Osteoblast (primary cell): Measurements from ENCODE around the gene PEG3. TPM values are rescaled to one million over a fixed set of nuclear protein-coding genes. Genes with fewer than 3 reads are reported as not detected.

ENCODE experiments used
- DNase-seq: peaks from one replicate; pipeline ENCODE4 v3.0.0; 2011; ENCODE audit warnings: low spot score, mixed read lengths; ENCODE audit not compliant: insufficient read length; ENCODE audit errors: missing footprints
- H2AFZ ChIP-seq: 2 replicates; pipeline ENCODE4 v1.6.0; 2011; ENCODE audit warnings: mild to moderate bottlenecking, low read length
- H3K27ac ChIP-seq: 2 replicates; pipeline ENCODE4 v1.5.1; 2011; ENCODE audit warnings: mild to moderate bottlenecking, low read depth, low read length, moderate library complexity
- H3K27me3 ChIP-seq: 2 replicates; pipeline ENCODE4 v1.6.0; 2012; ENCODE audit warnings: mild to moderate bottlenecking, control low read depth, inconsistent platforms, low read length, moderate library complexity; ENCODE audit not compliant: insufficient read depth
- H3K36me3 ChIP-seq: 2 replicates; pipeline ENCODE4 v1.5.1; 2011; ENCODE audit warnings: mild to moderate bottlenecking, low read length, control low read depth, moderate library complexity; ENCODE audit not compliant: insufficient read depth
- H3K4me1 ChIP-seq: 2 replicates; pipeline ENCODE4 v1.5.1; 2011; ENCODE audit warnings: mild to moderate bottlenecking, low read length, control low read depth, moderate library complexity; ENCODE audit not compliant: insufficient read depth
- H3K4me2 ChIP-seq: 2 replicates; pipeline ENCODE4 v1.6.0; 2011; ENCODE audit warnings: mild to moderate bottlenecking, low read length; ENCODE audit not compliant: insufficient read depth
- H3K4me3 ChIP-seq: fragments of 200-600 bp; sonication (generic); 3 replicates; pipeline ENCODE4 v1.5.1; 2012; ENCODE audit warnings: mild to moderate bottlenecking, low read length, inconsistent platforms; ENCODE audit not compliant: insufficient read depth
- H3K79me2 ChIP-seq: 2 replicates; pipeline ENCODE4 v1.6.0; 2012; ENCODE audit warnings: mild to moderate bottlenecking, low read length, control low read depth, inconsistent platforms; ENCODE audit not compliant: insufficient read depth
- H3K9me3 ChIP-seq: 2 replicates; pipeline ENCODE4 v1.5.1; 2011; ENCODE audit warnings: low read depth, low read length, control low read depth
- H4K20me1 ChIP-seq: 2 replicates; pipeline ENCODE4 v1.6.0; 2012; ENCODE audit warnings: mild to moderate bottlenecking, low read length, control low read depth; ENCODE audit not compliant: insufficient read depth
- total RNA-seq: library from RNA; depleted of rRNA; stranded (reverse); fragments of >200 nt; gene quantifications from 2 replicates; pipeline ENCODE4 v1.2.3, GENCODE V29; 2012
- TF ChIP-seq, protein P1 (sequence below): IDR thresholded peaks from 2 replicates; pipeline ENCODE4 v1.5.1; 2011; ENCODE audit warnings: mild to moderate bottlenecking, low read depth, low read length, moderate library complexity; ENCODE audit errors: extremely low read depth

Gene PEG3
- total RNA-seq, 1 donor, result 1.8 TPM

DNA sequence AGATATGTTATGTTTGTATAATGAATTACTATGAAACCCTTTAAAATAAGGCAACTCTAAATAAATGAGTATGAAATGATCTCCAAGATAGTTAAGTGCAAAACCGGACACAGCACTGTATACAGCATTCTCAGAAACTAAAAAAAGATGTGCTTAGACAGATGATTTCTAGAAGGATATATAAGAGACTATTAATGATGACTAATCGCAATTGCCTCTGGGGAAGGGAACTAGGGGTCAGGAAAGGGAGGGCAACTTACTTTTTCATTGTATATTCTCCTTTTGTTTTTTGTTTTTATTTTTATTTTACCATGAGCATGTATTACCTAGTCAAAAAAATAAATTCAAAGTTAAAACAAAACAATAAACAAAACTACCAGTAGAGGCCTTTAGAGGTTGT, 12.8 kb downstream of the PEG3 start:
- Histone ChIP-seq H2AFZ (no peak overlapping the region), H3K4me3 (no peak overlapping the region), H3K27me3 (no peaks in the 10 kb centered on the region), H4K20me1 (no peaks in the 10 kb centered on the region), H3K4me2 (no peak overlapping the region), H3K9me3 (no peaks in the 10 kb centered on the region), H3K79me2 (no peaks in the 10 kb centered on the region), H3K36me3 (no peaks in the 10 kb centered on the region), H3K4me1 (no peaks in the 10 kb centered on the region), H3K27ac (no peak overlapping the region)
- TF ChIP-seq, protein P1, sequence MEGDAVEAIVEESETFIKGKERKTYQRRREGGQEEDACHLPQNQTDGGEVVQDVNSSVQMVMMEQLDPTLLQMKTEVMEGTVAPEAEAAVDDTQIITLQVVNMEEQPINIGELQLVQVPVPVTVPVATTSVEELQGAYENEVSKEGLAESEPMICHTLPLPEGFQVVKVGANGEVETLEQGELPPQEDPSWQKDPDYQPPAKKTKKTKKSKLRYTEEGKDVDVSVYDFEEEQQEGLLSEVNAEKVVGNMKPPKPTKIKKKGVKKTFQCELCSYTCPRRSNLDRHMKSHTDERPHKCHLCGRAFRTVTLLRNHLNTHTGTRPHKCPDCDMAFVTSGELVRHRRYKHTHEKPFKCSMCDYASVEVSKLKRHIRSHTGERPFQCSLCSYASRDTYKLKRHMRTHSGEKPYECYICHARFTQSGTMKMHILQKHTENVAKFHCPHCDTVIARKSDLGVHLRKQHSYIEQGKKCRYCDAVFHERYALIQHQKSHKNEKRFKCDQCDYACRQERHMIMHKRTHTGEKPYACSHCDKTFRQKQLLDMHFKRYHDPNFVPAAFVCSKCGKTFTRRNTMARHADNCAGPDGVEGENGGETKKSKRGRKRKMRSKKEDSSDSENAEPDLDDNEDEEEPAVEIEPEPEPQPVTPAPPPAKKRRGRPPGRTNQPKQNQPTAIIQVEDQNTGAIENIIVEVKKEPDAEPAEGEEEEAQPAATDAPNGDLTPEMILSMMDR, result no peak
- no peak for DNase-seq

DNA sequence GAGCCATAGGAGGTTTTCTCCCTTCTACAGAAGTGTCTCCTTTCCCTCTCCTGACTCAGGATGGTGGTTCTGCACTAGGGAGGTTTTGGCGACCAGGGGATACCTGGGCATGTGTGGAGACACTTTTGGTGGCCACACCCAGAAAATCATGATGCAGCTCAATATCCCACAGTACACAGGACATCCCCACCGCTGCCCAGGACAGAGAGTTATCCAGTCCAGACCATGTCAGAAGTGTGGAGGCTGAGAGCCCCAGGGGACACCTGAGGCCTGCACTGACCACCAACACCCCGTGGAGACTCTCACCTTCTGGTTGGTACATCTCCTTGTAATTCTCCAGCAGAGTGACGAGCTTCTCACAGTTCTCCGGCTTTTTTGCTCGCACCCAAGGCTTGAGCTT, 16.6 kb downstream of the PEG3 start:
- H3K27me3 ChIP-seq, result no peaks in the 10 kb centered on the region
- H3K27ac ChIP-seq, result no peak overlapping the region
- TF ChIP-seq, protein P1, result no peak
- no peaks in the 10 kb centered on the region for H3K79me2 ChIP-seq
- H3K9me3 ChIP-seq, result no peaks in the 10 kb centered on the region
- H3K36me3 ChIP-seq, result no peaks in the 10 kb centered on the region
- no peak overlapping the region for H3K4me2 ChIP-seq
- no peak for DNase-seq
- no peak overlapping the region for H3K4me3 ChIP-seq
- no peak overlapping the region for H2AFZ ChIP-seq
- no peaks in the 10 kb centered on the region for H3K4me1 ChIP-seq
- no peaks in the 10 kb centered on the region for H4K20me1 ChIP-seq

DNA sequence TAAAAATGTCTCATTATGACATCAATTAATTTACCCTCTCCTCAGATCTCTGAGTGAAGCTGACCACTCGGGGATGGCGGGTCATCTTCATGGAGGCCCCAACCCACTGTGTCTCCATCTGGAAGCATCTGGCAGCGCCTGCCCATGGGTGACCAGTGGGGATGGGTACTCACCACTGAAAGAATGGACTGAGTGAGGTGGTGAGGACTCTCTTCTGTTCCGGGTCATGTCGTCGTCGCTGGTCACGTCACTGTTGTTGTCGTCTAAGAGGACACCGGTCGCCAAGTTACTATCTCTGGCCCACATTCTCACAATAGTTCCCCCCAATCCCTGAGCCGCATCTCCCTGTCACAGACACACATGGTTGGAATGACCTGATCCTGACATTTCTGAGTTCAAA, 17.1 kb downstream of the PEG3 start:
- TF ChIP-seq, protein P1, result no peak

DNA sequence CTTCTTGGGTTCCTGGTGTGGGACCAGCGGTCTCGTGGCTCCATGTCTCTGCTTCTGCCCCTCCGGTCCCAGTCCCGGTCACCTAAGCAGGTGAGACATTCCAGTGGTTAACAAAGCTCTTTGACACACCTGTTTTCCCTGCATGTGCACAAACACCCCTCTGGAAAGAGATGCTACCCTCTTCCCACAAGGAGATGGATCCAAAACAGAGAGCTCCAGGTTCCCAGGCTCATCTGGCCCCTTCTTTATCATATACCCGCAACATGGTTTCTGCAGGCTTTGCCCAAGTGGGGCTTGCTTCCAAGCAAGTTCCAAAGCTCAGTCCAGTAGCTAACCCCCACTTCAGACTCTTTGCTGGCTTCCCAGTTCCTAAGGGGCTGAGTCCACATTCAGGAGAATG, 17.8 kb downstream of the PEG3 start:
- H4K20me1 ChIP-seq, result no peaks in the 10 kb centered on the region
- no peak overlapping the region for H3K27ac ChIP-seq
- no peak overlapping the region for H3K4me2 ChIP-seq
- no peak overlapping the region for H2AFZ ChIP-seq
- no peaks in the 10 kb centered on the region for H3K79me2 ChIP-seq
- no peaks in the 10 kb centered on the region for H3K9me3 ChIP-seq
- no peak for DNase-seq
- H3K4me1 ChIP-seq, result no peaks in the 10 kb centered on the region
- no peak overlapping the region for H3K4me3 ChIP-seq
- no peaks in the 10 kb centered on the region for H3K36me3 ChIP-seq
- TF ChIP-seq, protein P1, result no peak
- H3K27me3 ChIP-seq, result no peaks in the 10 kb centered on the region

More for the DNA sequence above, 17.1 kb downstream of the PEG3 start:
- Histone ChIP-seq H3K4me2 (no peak overlapping the region), H2AFZ (no peak overlapping the region), H3K27me3 (no peaks in the 10 kb centered on the region), H3K27ac (no peak overlapping the region), H3K4me3 (no peak overlapping the region), H3K9me3 (no peaks in the 10 kb centered on the region), H3K79me2 (no peaks in the 10 kb centered on the region), H3K4me1 (no peaks in the 10 kb centered on the region), H3K36me3 (no peaks in the 10 kb centered on the region), H4K20me1 (no peaks in the 10 kb centered on the region)
- DNase-seq, result no peak
